GM23338 (cell line): ENCODE measurements around the gene NIPA2. TPM values are rescaled to one million over a fixed set of nuclear protein-coding genes. Genes with fewer than 3 reads are reported as not detected.

Source experiments
- ATAC-seq: fragments of 200-7000 bp; cut with Tn5 transposase; 3 replicates; pipeline ENCODE4 v1.9.1; 2020
- DNase-seq: peaks from one replicate; pipeline ENCODE4 v3.0.0-alpha.2; 2015; ENCODE audit warnings: low spot score
- H2AFZ ChIP-seq: fragments of 200-600 bp; sonication (generic); 2 replicates; pipeline ENCODE4 v1.8.0; 2016; ENCODE audit warnings: antibody characterized with exemption, mild to moderate bottlenecking, moderate library complexity
- H3F3A ChIP-seq: fragments of 200-600 bp; sonication (generic); replicated peaks from 2 replicates; pipeline ENCODE4 v1.8.0; 2017; ENCODE audit warnings: antibody characterized with exemption, mixed run types, low read depth
- H3K27ac ChIP-seq: fragments of 200-600 bp; sonication (generic); 2 replicates; pipeline ENCODE4 v1.6.1; 2016; ENCODE audit warnings: low read depth
- H3K27me3 ChIP-seq: fragments of 200-600 bp; sonication (generic); 2 replicates; pipeline ENCODE4 v1.8.0; 2016; ENCODE audit warnings: mild to moderate bottlenecking, mixed run types, moderate library complexity; ENCODE audit not compliant: insufficient read depth
- H3K36me3 ChIP-seq: fragments of 200-600 bp; sonication (generic); 2 replicates; pipeline ENCODE4 v1.8.0; 2016; ENCODE audit warnings: mild to moderate bottlenecking; ENCODE audit not compliant: insufficient read depth
- H3K4me1 ChIP-seq: fragments of 200-600 bp; sonication (generic); 2 replicates; pipeline ENCODE4 v1.8.0; 2016; ENCODE audit warnings: mild to moderate bottlenecking, moderate library complexity; ENCODE audit not compliant: insufficient read depth
- H3K4me2 ChIP-seq: fragments of 200-600 bp; sonication (generic); 2 replicates; pipeline ENCODE4 v1.7.1; 2017; ENCODE audit warnings: mixed run types
- H3K4me3 ChIP-seq: fragments of 200-600 bp; sonication (generic); 2 replicates; pipeline ENCODE4 v1.6.1; 2016; ENCODE audit warnings: mixed run types
- H3K79me2 ChIP-seq: fragments of 200-600 bp; sonication (generic); replicated peaks from 2 replicates; pipeline ENCODE4 v1.8.0; 2017; ENCODE audit warnings: mild to moderate bottlenecking; ENCODE audit not compliant: insufficient read depth
- H3K9me2 ChIP-seq: fragments of 200-600 bp; sonication (generic); 2 replicates; pipeline ENCODE4 v1.8.0; 2017; ENCODE audit not compliant: insufficient read depth
- H4K20me1 ChIP-seq: fragments of 200-600 bp; sonication (generic); replicated peaks from 2 replicates; pipeline ENCODE4 v1.8.0; 2017; ENCODE audit warnings: mild to moderate bottlenecking; ENCODE audit not compliant: insufficient read depth
- H3K27ac Mint-ChIP-seq: 2 replicates; pipeline ENCODE4 v1.8.0; 2020; ENCODE audit warnings: inconsistent platforms, mild to moderate bottlenecking, moderate library complexity, mixed read lengths
- H3K27me3 Mint-ChIP-seq: 3 replicates; pipeline ENCODE4 v1.8.0; 2022; ENCODE audit warnings: low read depth, mild to moderate bottlenecking, moderate library complexity, mixed read lengths, inconsistent platforms; ENCODE audit not compliant: insufficient read depth, poor library complexity
- H3K36me3 Mint-ChIP-seq: 3 replicates; pipeline ENCODE4 v1.8.0; 2021; ENCODE audit warnings: low read depth, mild to moderate bottlenecking, inconsistent platforms, moderate library complexity, mixed read lengths
- H3K4me1 Mint-ChIP-seq: 3 replicates; pipeline ENCODE4 v1.8.0; 2020; ENCODE audit warnings: mild to moderate bottlenecking, inconsistent platforms, mixed read lengths
- H3K4me3 Mint-ChIP-seq: 3 replicates; pipeline ENCODE4 v1.8.0; 2021; ENCODE audit warnings: moderate library complexity, mild to moderate bottlenecking, inconsistent platforms, mixed read lengths
- H3K9me3 Mint-ChIP-seq: 3 replicates; pipeline ENCODE4 v1.8.0; 2020; ENCODE audit warnings: moderate library complexity, mild to moderate bottlenecking, inconsistent platforms, mixed read lengths
- CREB1 ChIP-seq: fragments of 250-450 bp; sonication (Bioruptor Pico); IDR thresholded peaks from 2 replicates; pipeline ENCODE4 v1.5.0; 2020; ENCODE audit warnings: low read depth, mild to moderate bottlenecking, moderate library complexity
- EZH2 ChIP-seq: fragments of 200-600 bp; sonication (generic); IDR thresholded peaks from one replicate; pipeline ENCODE4 v1.8.0; 2017; ENCODE audit warnings: antibody characterized with exemption, mild to moderate bottlenecking, low read depth; ENCODE audit not compliant: unreplicated experiment
- NANOG ChIP-seq: IDR thresholded peaks from 2 replicates; pipeline ENCODE4 v1.6.1; 2016; ENCODE audit warnings: antibody characterized with exemption, borderline replicate concordance
- POLR2AphosphoS5 ChIP-seq: IDR thresholded peaks from 2 replicates; pipeline ENCODE4 v1.6.1; 2016; ENCODE audit warnings: antibody characterized with exemption, low read depth
- ZNF331 ChIP-seq: fragments of 250-450 bp; sonication (Bioruptor Pico); IDR thresholded peaks from 2 replicates; pipeline ENCODE4 v1.5.0; 2020; ENCODE audit warnings: low read depth, mild to moderate bottlenecking, moderate library complexity
- polyA plus RNA-seq: library from polyadenylated mRNA; unstranded; fragments of >200 nt; fragmentation: Nextera tagmentation; extraction: Ambion mirVana; gene quantifications from 2 replicates; pipeline ENCODE4 v1.2.1, GENCODE V29; 2016
- total RNA-seq: library from RNA; depleted of rRNA; stranded (reverse); fragments of >200 nt; shearing (Covaris generic); gene quantifications from 2 replicates; pipeline ENCODE4 v1.2.3, GENCODE V29; 2014
- TF ChIP-seq, protein P1 (sequence below): IDR thresholded peaks from 2 replicates; pipeline ENCODE4 v1.6.1; 2016; ENCODE audit warnings: antibody characterized with exemption
- TF ChIP-seq, protein P2 (sequence below): fragments of 250-450 bp; sonication (Bioruptor Pico); IDR thresholded peaks from 2 replicates; pipeline ENCODE4 v1.5.0; 2020; ENCODE audit warnings: mild to moderate bottlenecking, moderate library complexity
- TF ChIP-seq, protein P3 (sequence below), 2 experiments: fragments of 200-600 bp in 1 of 2; sonication (generic) in 1 of 2; conservative IDR thresholded peaks; 2 replicates each; pipeline versions ENCODE4 v1.5.1 to v1.6.1; 2016 to 2017; ENCODE audit warnings: antibody characterized with exemption in 2 of 2, low read depth in 2 of 2, mild to moderate bottlenecking in 2 of 2, moderate library complexity in 1 of 2

Gene NIPA2
- total and polyA plus RNA-seq, 2 experiments from 2014 or later: 35.0 to 105 TPM

GRCh38 chr15:22880981-22881738 is 42.7 kb downstream of the NIPA2 start:
- H3K36me3 ChIP-seq: no peaks in the 10 kb centered on the region
- H3K79me2 ChIP-seq: 0 out of 2 replicates have a peak, but pooled peaks cover 2% of the 10 kb centered on the region
- no peak overlapping the region for H3K4me3 Mint-ChIP-seq
- peaks cover 9% of the 10 kb centered on the region for H3K27me3 Mint-ChIP-seq
- H3K27ac Mint-ChIP-seq: no peak overlapping the region; the same call in 1 of the 2 replicates
- no peak overlapping the region for H3K4me3 ChIP-seq
- no peak for ATAC-seq
- H3K4me1 Mint-ChIP-seq: peaks cover 10% of the 10 kb centered on the region
- no peaks in the 10 kb centered on the region for H3K9me2 ChIP-seq
- no peaks in the 10 kb centered on the region for H3K27me3 ChIP-seq
- H4K20me1 ChIP-seq: no peaks in the 10 kb centered on the region
- peaks cover 2% of the 10 kb centered on the region; the same call in 2 of the 3 replicates for H3K9me3 Mint-ChIP-seq
- H3K4me1 ChIP-seq: no peaks in the 10 kb centered on the region; the same call in 1 of the 2 replicates
- H3K4me2 ChIP-seq: no peak overlapping the region
- peaks cover 57% of the 10 kb centered on the region for H3K36me3 Mint-ChIP-seq
- no peak overlapping the region for H2AFZ ChIP-seq
- H3K27ac ChIP-seq: no peak overlapping the region
- TF ChIP-seq ZNF331 (CRISPR knock-in tag) (no peak), CREB1 (CRISPR knock-in tag) (no peak), EZH2 (no peak)
- TF ChIP-seq, protein P1, sequence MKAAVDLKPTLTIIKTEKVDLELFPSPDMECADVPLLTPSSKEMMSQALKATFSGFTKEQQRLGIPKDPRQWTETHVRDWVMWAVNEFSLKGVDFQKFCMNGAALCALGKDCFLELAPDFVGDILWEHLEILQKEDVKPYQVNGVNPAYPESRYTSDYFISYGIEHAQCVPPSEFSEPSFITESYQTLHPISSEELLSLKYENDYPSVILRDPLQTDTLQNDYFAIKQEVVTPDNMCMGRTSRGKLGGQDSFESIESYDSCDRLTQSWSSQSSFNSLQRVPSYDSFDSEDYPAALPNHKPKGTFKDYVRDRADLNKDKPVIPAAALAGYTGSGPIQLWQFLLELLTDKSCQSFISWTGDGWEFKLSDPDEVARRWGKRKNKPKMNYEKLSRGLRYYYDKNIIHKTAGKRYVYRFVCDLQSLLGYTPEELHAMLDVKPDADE: no peak
- no peaks in the 10 kb centered on the region for H3F3A ChIP-seq
- no peak for DNase-seq

DNA sequence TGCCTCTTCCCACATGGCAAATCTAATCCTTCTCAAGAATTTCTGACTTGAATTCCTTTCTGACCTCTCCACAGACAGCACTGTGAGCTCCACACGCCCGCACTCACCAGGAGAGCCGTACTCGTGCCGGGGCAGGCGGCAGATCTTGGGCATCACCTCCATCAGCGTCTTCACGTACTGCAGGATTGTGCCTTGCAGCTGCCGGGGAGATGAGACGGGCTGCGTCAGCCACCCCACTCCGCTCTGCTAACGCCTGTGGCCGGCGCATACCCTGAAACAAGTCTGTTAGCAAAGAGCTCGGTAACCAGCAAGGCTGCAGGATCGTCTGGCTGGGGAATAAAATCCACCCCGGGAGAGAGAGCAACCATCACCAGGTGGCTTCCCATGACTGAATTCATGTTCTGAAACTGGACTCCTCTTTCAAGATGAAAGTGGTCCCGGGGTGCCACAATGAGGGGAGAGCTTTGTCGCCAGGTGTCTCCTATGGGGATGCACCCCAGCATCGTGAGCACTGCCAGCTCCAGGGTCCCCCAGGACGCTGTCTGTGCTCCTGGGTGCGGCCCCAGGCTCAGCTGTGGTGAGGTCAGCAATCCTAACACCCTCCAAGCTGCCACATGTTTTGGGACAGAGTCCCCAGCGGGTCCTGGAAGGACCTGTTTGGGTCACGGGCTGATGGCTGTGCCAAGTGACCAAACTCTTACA is 43.4 kb downstream of the NIPA2 start:
- H3K36me3 ChIP-seq: no peaks in the 10 kb centered on the region
- H3K27me3 Mint-ChIP-seq: peaks cover 9% of the 10 kb centered on the region
- TF ChIP-seq ZNF331 (CRISPR knock-in tag) (no peak), EZH2 (no peak), NANOG (no peak), POLR2AphosphoS5 (no peak)
- TF ChIP-seq, protein P1: no peak
- TF ChIP-seq, protein P2, sequence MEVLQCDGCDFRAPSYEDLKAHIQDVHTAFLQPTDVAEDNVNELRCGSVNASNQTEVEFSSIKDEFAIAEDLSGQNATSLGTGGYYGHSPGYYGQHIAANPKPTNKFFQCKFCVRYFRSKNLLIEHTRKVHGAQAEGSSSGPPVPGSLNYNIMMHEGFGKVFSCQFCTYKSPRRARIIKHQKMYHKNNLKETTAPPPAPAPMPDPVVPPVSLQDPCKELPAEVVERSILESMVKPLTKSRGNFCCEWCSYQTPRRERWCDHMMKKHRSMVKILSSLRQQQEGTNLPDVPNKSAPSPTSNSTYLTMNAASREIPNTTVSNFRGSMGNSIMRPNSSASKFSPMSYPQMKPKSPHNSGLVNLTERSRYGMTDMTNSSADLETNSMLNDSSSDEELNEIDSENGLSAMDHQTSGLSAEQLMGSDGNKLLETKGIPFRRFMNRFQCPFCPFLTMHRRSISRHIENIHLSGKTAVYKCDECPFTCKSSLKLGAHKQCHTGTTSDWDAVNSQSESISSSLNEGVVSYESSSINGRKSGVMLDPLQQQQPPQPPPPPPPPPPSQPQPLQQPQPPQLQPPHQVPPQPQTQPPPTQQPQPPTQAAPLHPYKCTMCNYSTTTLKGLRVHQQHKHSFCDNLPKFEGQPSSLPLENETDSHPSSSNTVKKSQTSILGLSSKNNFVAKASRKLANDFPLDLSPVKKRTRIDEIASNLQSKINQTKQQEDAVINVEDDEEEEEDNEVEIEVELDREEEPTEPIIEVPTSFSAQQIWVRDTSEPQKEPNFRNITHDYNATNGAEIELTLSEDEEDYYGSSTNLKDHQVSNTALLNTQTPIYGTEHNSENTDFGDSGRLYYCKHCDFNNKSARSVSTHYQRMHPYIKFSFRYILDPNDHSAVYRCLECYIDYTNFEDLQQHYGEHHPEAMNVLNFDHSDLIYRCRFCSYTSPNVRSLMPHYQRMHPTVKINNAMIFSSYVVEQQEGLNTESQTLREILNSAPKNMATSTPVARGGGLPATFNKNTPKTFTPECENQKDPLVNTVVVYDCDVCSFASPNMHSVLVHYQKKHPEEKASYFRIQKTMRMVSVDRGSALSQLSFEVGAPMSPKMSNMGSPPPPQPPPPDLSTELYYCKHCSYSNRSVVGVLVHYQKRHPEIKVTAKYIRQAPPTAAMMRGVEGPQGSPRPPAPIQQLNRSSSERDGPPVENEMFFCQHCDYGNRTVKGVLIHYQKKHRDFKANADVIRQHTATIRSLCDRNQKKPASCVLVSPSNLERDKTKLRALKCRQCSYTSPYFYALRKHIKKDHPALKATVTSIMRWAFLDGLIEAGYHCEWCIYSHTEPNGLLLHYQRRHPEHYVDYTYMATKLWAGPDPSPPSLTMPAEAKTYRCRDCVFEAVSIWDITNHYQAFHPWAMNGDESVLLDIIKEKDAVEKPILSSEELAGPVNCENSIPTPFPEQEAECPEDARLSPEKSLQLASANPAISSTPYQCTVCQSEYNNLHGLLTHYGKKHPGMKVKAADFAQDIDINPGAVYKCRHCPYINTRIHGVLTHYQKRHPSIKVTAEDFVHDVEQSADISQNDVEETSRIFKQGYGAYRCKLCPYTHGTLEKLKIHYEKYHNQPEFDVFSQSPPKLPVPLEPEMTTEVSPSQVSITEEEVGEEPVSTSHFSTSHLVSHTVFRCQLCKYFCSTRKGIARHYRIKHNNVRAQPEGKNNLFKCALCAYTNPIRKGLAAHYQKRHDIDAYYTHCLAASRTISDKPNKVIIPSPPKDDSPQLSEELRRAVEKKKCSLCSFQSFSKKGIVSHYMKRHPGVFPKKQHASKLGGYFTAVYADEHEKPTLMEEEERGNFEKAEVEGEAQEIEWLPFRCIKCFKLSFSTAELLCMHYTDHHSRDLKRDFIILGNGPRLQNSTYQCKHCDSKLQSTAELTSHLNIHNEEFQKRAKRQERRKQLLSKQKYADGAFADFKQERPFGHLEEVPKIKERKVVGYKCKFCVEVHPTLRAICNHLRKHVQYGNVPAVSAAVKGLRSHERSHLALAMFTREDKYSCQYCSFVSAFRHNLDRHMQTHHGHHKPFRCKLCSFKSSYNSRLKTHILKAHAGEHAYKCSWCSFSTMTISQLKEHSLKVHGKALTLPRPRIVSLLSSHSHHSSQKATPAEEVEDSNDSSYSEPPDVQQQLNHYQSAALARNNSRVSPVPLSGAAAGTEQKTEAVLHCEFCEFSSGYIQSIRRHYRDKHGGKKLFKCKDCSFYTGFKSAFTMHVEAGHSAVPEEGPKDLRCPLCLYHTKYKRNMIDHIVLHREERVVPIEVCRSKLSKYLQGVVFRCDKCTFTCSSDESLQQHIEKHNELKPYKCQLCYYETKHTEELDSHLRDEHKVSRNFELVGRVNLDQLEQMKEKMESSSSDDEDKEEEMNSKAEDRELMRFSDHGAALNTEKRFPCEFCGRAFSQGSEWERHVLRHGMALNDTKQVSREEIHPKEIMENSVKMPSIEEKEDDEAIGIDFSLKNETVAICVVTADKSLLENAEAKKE: no peak
- TF ChIP-seq, protein P3, sequence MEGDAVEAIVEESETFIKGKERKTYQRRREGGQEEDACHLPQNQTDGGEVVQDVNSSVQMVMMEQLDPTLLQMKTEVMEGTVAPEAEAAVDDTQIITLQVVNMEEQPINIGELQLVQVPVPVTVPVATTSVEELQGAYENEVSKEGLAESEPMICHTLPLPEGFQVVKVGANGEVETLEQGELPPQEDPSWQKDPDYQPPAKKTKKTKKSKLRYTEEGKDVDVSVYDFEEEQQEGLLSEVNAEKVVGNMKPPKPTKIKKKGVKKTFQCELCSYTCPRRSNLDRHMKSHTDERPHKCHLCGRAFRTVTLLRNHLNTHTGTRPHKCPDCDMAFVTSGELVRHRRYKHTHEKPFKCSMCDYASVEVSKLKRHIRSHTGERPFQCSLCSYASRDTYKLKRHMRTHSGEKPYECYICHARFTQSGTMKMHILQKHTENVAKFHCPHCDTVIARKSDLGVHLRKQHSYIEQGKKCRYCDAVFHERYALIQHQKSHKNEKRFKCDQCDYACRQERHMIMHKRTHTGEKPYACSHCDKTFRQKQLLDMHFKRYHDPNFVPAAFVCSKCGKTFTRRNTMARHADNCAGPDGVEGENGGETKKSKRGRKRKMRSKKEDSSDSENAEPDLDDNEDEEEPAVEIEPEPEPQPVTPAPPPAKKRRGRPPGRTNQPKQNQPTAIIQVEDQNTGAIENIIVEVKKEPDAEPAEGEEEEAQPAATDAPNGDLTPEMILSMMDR (conservative IDR thresholded peaks at IDR 0.05; ENCODE audit: low read depth in 2 of 2): no peak

More for the DNA sequence above, 43.4 kb downstream of the NIPA2 start:
- Histone ChIP-seq H3F3A (no peaks in the 10 kb centered on the region), H3K79me2 (0 out of 2 replicates have a peak, but pooled peaks cover 2% of the 10 kb centered on the region), H3K4me3 (no peak overlapping the region), H3K27ac (no peak overlapping the region), H3K9me2 (no peaks in the 10 kb centered on the region), H3K27me3 (no peaks in the 10 kb centered on the region), H4K20me1 (no peaks in the 10 kb centered on the region), H3K4me1 (no peaks in the 10 kb centered on the region; the same call in 1 of the 2 replicates), H3K4me2 (no peak overlapping the region), H2AFZ (no peak overlapping the region)
- H3K36me3 Mint-ChIP-seq: peaks cover 49% of the 10 kb centered on the region
- H3K4me3 Mint-ChIP-seq: no peak overlapping the region
- no peak for DNase-seq
- H3K4me1 Mint-ChIP-seq: peaks cover 10% of the 10 kb centered on the region
- no peak overlapping the region; the same call in 1 of the 2 replicates for H3K27ac Mint-ChIP-seq
- no peaks in the 10 kb centered on the region; the same call in 2 of the 3 replicates for H3K9me3 Mint-ChIP-seq
- no peak for ATAC-seq
